Mesenchymal stem cell (in vitro differentiated cells and primary cell): ENCODE results near the gene LRP1B.

Experiments used
- DNase-seq: peaks from one replicate; pipeline ENCODE4 v3.0.0-alpha.2; 2013
- H2AFZ ChIP-seq: one replicate; pipeline ENCODE4 v1.6.1; 2013; ENCODE audit warnings: low read depth, mild to moderate bottlenecking, control low read depth, inconsistent platforms, low read length, moderate library complexity
- H2AK5ac ChIP-seq: 2 replicates; pipeline ENCODE4 v1.6.1; 2013; ENCODE audit warnings: low read length, moderate library complexity, mild to moderate bottlenecking, inconsistent platforms; ENCODE audit not compliant: severe bottlenecking
- H2BK120ac ChIP-seq: one replicate; pipeline ENCODE4 v1.6.1; 2013; ENCODE audit warnings: low read depth, mild to moderate bottlenecking, inconsistent platforms, low read length, moderate library complexity
- H2BK12ac ChIP-seq, 2 experiments: one replicate each; pipeline ENCODE4 v1.6.1; 2013; ENCODE audit warnings: inconsistent platforms in 2 of 2, low read length in 2 of 2, mild to moderate bottlenecking in 2 of 2, moderate library complexity in 2 of 2, control low read depth in 1 of 2
- H2BK15ac ChIP-seq: one replicate; pipeline ENCODE4 v1.6.1; 2013; ENCODE audit warnings: mild to moderate bottlenecking, low read depth, inconsistent platforms; ENCODE audit not compliant: poor library complexity, severe bottlenecking
- H2BK5ac ChIP-seq: 2 replicates; pipeline ENCODE4 v1.6.1; 2013; ENCODE audit warnings: low read depth, mild to moderate bottlenecking, low read length, control low read depth, inconsistent platforms; ENCODE audit not compliant: poor library complexity, severe bottlenecking
- H3K14ac ChIP-seq, 2 experiments: one replicate each; pipeline ENCODE4 v1.6.1; 2013; ENCODE audit warnings: inconsistent platforms in 2 of 2, low read length in 2 of 2, control low read depth in 1 of 2, mild to moderate bottlenecking in 1 of 2, moderate library complexity in 1 of 2
- H3K18ac ChIP-seq, 2 experiments: one replicate each; pipeline ENCODE4 v1.6.1; 2013; ENCODE audit warnings: inconsistent platforms in 2 of 2, low read length in 2 of 2, control low read depth in 1 of 2, low read depth in 1 of 2, mild to moderate bottlenecking in 1 of 2
- H3K23ac ChIP-seq, 2 experiments: one replicate each; pipeline ENCODE4 v1.6.1; 2013; ENCODE audit warnings: inconsistent platforms in 2 of 2, low read length in 2 of 2, mild to moderate bottlenecking in 2 of 2, moderate library complexity in 2 of 2, control low read depth in 1 of 2
- H3K27ac ChIP-seq: 2 replicates; pipeline ENCODE4 v1.5.1; 2013; ENCODE audit warnings: mild to moderate bottlenecking, moderate library complexity, low read length, control low read depth, inconsistent platforms; ENCODE audit not compliant: poor library complexity, severe bottlenecking
- H3K27me3 ChIP-seq, 2 experiments: 2 replicates each; pipeline versions ENCODE4 v1.6.1 to v1.7.0; 2013; ENCODE audit warnings: low read length in 2 of 2, mild to moderate bottlenecking in 2 of 2, moderate library complexity in 2 of 2, control low read depth in 1 of 2, inconsistent platforms in 1 of 2; ENCODE audit not compliant: control insufficient read depth in 1 of 2, insufficient read depth in 1 of 2
- H3K36me3 ChIP-seq, 2 experiments: 2 replicates each; pipeline versions ENCODE4 v1.6.1 to v1.7.0; 2013; ENCODE audit warnings: low read length in 2 of 2, control low read depth in 1 of 2, inconsistent platforms in 1 of 2, low read depth in 1 of 2, mild to moderate bottlenecking in 1 of 2; ENCODE audit not compliant: insufficient read depth in 2 of 2, control insufficient read depth in 1 of 2
- H3K4ac ChIP-seq, 2 experiments: one replicate each; pipeline ENCODE4 v1.6.1; 2013; ENCODE audit warnings: inconsistent platforms in 2 of 2, low read length in 2 of 2, mild to moderate bottlenecking in 2 of 2, moderate library complexity in 2 of 2, control low read depth in 1 of 2, low read depth in 1 of 2
- H3K4me1 ChIP-seq: 2 replicates; pipeline ENCODE4 v1.6.1; 2013; ENCODE audit warnings: low read depth, low read length, control low read depth; ENCODE audit not compliant: control insufficient read depth, insufficient read depth
- H3K4me2 ChIP-seq: 2 replicates; pipeline ENCODE4 v1.6.1; 2013; ENCODE audit warnings: low read length, mild to moderate bottlenecking, inconsistent platforms; ENCODE audit not compliant: poor library complexity, severe bottlenecking
- H3K4me3 ChIP-seq, 2 experiments: 2 replicates each; pipeline versions ENCODE4 v1.5.1 to v1.7.0; 2013; ENCODE audit warnings: low read length in 2 of 2, mild to moderate bottlenecking in 2 of 2, control low read depth in 1 of 2, low read depth in 1 of 2; ENCODE audit not compliant: insufficient read depth in 1 of 2
- H3K79me1 ChIP-seq: replicated peaks from 2 replicates; pipeline ENCODE4 v1.6.1; 2013; ENCODE audit warnings: mild to moderate bottlenecking, control low read depth, low read length, inconsistent platforms; ENCODE audit not compliant: poor library complexity, severe bottlenecking
- H3K9ac ChIP-seq: 2 replicates; pipeline ENCODE4 v1.7.0; 2013; ENCODE audit warnings: mild to moderate bottlenecking, low read length, moderate library complexity
- H3K9me3 ChIP-seq: 2 replicates; pipeline ENCODE4 v1.7.0; 2013; ENCODE audit warnings: mild to moderate bottlenecking, low read length; ENCODE audit not compliant: control insufficient read depth
- H4K8ac ChIP-seq: one replicate; pipeline ENCODE4 v1.6.1; 2013; ENCODE audit warnings: inconsistent platforms, mild to moderate bottlenecking, low read length, moderate library complexity
- H4K91ac ChIP-seq: one replicate; pipeline ENCODE4 v1.6.1; 2013; ENCODE audit warnings: mild to moderate bottlenecking, low read length, inconsistent platforms
- WGBS: methylation state at CpG from one replicate; pipeline ENCODE4 v1.1.7; 2013; ENCODE audit warnings: mixed read lengths; 5-methylcytosine and 5-hydroxymethylcytosine counted together

The LRP1B gene

GRCh38 chr2:141848191-141848590, 282.6 kb downstream of the LRP1B start:
- no peak overlapping the region for H2AFZ ChIP-seq
- no peak overlapping the region for H3K4ac ChIP-seq
- H3K4me3 ChIP-seq, result no peak overlapping the region
- no peak overlapping the region for H2AK5ac ChIP-seq
- no peak overlapping the region for H2BK5ac ChIP-seq
- no peak overlapping the region for H3K9ac ChIP-seq
- WGBS, result no CpG with 5 or more reads among the region's 1 CpG
- H3K36me3 ChIP-seq, result no peaks in the 10 kb centered on the region
- H3K27me3 ChIP-seq, result no peaks in the 10 kb centered on the region
- H3K4me2 ChIP-seq, result no peak overlapping the region
- no peak overlapping the region for H3K14ac ChIP-seq
- no peaks in the 10 kb centered on the region for H3K79me1 ChIP-seq
- H2BK120ac ChIP-seq, result no peak overlapping the region
- H3K23ac ChIP-seq, result no peak overlapping the region
- H4K91ac ChIP-seq, result no peak overlapping the region
- H2BK12ac ChIP-seq, result no peak overlapping the region
- no peak overlapping the region for H3K27ac ChIP-seq
- no peak overlapping the region for H2BK15ac ChIP-seq
- no peaks in the 10 kb centered on the region for H3K9me3 ChIP-seq
- H3K4me1 ChIP-seq, result no peaks in the 10 kb centered on the region
- no peak overlapping the region for H4K8ac ChIP-seq
- no peak overlapping the region for H3K18ac ChIP-seq
- DNase-seq, result no peak

- 88% methylated on average over 2 of the region's 2 CpGs for WGBS
- DNase-seq, result no peak
- Histone ChIP-seq H2AFZ (no peak overlapping the region), H3K4me1 (no peaks in the 10 kb centered on the region), H3K9me3 (no peaks in the 10 kb centered on the region), H3K36me3 (no peaks in the 10 kb centered on the region), H3K27ac (no peak overlapping the region), H3K18ac (no peak overlapping the region), H3K4me3 (no peak overlapping the region), H3K4ac (no peak overlapping the region), H2BK15ac (no peak overlapping the region), H2AK5ac (no peak overlapping the region), H3K23ac (no peak overlapping the region), H2BK5ac (no peak overlapping the region), H3K9ac (no peak overlapping the region), H2BK12ac (no peak overlapping the region), H4K91ac (no peak overlapping the region), H3K79me1 (no peaks in the 10 kb centered on the region), H3K14ac (no peak overlapping the region), H2BK120ac (no peak overlapping the region), H3K27me3 (no peaks in the 10 kb centered on the region), H4K8ac (no peak overlapping the region), H3K4me2 (no peak overlapping the region)
Measured at GRCh38 chr2:141844231-141844630, 286.6 kb downstream of the LRP1B start.

GRCh38 chr2:141835103-141835502, 295.7 kb downstream of the LRP1B start:
- Histone ChIP-seq H3K9ac (no peak overlapping the region), H3K36me3 (no peaks in the 10 kb centered on the region), H3K27me3 (no peaks in the 10 kb centered on the region), H3K4me2 (no peak overlapping the region), H2BK12ac (no peak overlapping the region), H3K79me1 (no peaks in the 10 kb centered on the region), H3K9me3 (no peaks in the 10 kb centered on the region), H3K4me1 (no peaks in the 10 kb centered on the region), H4K91ac (no peak overlapping the region), H2BK120ac (no peak overlapping the region), H3K14ac (no peak overlapping the region), H3K4ac (no peak overlapping the region), H3K4me3 (no peak overlapping the region), H3K18ac (no peak overlapping the region), H3K23ac (no peak overlapping the region), H4K8ac (no peak overlapping the region), H2BK15ac (no peak overlapping the region), H2BK5ac (no peak overlapping the region), H3K27ac (no peak overlapping the region), H2AFZ (no peak overlapping the region), H2AK5ac (no peak overlapping the region)
- DNase-seq, result no peak
- no CpG with 5 or more reads among the region's 1 CpG for whole genome bisulfite sequencing

GRCh38 chr2:141828761-141829160, 302.1 kb downstream of the LRP1B start:
- Histone ChIP-seq H3K14ac (no peak overlapping the region), H3K4me1 (no peaks in the 10 kb centered on the region), H3K79me1 (no peaks in the 10 kb centered on the region), H3K9me3 (no peaks in the 10 kb centered on the region), H2BK15ac (no peak overlapping the region), H2AFZ (no peak overlapping the region), H2BK5ac (no peak overlapping the region), H2AK5ac (no peak overlapping the region), H3K27me3 (no peaks in the 10 kb centered on the region), H3K9ac (no peak overlapping the region), H4K8ac (no peak overlapping the region), H3K4ac (no peak overlapping the region), H4K91ac (no peak overlapping the region), H3K36me3 (no peaks in the 10 kb centered on the region), H2BK120ac (no peak overlapping the region), H2BK12ac (no peak overlapping the region), H3K4me2 (no peak overlapping the region), H3K27ac (no peak overlapping the region), H3K18ac (no peak overlapping the region), H3K4me3 (no peak overlapping the region), H3K23ac (no peak overlapping the region)
- 100% methylated on average over 2 of the region's 6 CpGs for WGBS
- DNase-seq, result no peak
